GM12892 (cell line): ENCODE results near the gene MMP27.

ENCODE experiments used
- DNase-seq: peaks from one replicate; pipeline ENCODE4 v3.0.0; 2011; ENCODE audit not compliant: insufficient read length
- FAIRE-seq: peaks from 2 replicates; lab custom pipeline; 2011; peaks lifted over from hg19 to GRCh38; lab: Jason Lieb, UNC
- POLR2A ChIP-seq: IDR thresholded peaks from 2 replicates; pipeline ENCODE4 v1.6.1; 2011; ENCODE audit warnings: low read depth, low read length, control low read depth
- POLR2AphosphoS5 ChIP-seq: IDR thresholded peaks from 2 replicates; pipeline ENCODE4 v1.6.1; 2011; ENCODE audit warnings: low read depth, low read length, control low read depth
- TAF1 ChIP-seq: IDR thresholded peaks from 2 replicates; pipeline ENCODE4 v1.6.1; 2011; ENCODE audit warnings: low read depth, mild to moderate bottlenecking, control low read depth, low read length, borderline replicate concordance

Gene MMP27

GRCh38 chr11:102655547-102655946 lies 50.0 kb downstream of the MMP27 start:
- FAIRE-seq, result no peak
- no peak for DNase-seq
- no peak for TF ChIP-seq POLR2A
- TF ChIP-seq POLR2AphosphoS5, result no peak
- no peak for TF ChIP-seq TAF1

DNA sequence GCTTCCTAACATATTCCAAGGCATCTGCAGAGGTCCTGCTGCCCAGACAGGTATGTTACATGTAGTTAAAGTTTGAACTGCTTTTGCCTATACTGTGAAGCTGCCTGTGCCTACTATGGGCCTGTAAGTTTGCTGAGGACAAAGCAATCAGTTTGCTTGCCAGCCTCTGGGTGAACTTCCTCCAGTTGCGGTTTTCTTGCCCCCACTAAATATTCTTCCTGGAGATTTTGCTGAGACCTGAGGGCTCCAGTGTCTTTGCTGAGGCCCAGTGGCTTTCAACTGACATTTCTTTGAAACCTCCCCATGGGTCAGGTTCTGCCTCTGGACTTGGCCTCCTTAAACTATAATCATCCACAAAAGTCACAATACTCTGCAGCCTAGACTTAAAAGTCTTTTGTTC lies 50.8 kb downstream of the MMP27 start:
- FAIRE-seq, result no peak
- TF ChIP-seq TAF1 (no peak), POLR2AphosphoS5 (no peak), POLR2A (no peak)

GRCh38 chr11:102653744-102654291 lies 51.8 kb downstream of the MMP27 start:
- DNase-seq (no peak), FAIRE-seq (peak; percentile 94)
- no peak for TF ChIP-seq POLR2A
- no peak for TF ChIP-seq TAF1
- TF ChIP-seq POLR2AphosphoS5, result no peak; the same call in 1 of the 2 replicates

More for the DNA sequence above, 50.8 kb downstream of the MMP27 start:
- no peak for DNase-seq

DNA sequence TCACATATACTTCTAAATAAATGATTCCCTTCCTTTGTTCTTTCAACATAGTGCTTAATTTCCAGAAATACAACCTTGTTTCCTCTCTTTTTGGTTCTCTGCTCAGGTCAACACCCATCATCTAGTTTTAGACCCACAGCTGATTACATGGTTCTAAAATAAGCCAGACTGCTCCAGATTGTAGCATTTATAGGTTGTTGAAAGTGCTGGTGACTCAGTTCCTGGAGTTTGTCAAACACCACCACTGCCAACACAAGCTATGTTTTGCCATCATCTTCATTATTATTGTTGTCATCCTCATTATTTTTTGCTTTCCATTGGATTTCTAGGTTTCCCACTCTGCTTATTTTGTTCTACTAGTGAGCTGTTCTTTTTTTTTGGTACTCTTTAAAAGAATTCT lies 58.1 kb downstream of the MMP27 start:
- no peak for TF ChIP-seq POLR2A
- no peak for TF ChIP-seq POLR2AphosphoS5
- TF ChIP-seq TAF1, result no peak
- DNase-seq, result no peak
- no peak for FAIRE-seq

DNA sequence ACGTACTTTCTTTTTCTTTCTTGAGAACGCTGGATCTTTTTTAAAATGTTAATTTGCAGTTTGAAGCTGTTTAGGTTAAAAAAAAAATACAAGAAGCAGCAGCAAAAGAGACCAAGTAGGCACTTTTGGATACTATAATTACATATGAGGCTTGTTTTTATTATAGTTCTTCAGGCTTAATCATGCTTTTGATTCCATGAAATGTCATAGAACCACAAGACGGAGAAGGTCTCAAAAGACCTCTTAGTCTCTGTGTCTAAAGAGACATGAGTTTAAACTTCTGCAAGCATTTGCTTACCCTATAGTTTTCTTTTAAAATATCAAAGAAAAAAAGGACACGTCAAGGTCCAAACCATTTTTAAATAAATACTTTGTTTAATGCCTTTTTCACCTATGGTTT lies 61.6 kb downstream of the MMP27 start:
- DNase-seq, result no peak
- TF ChIP-seq POLR2A (no peak), TAF1 (no peak), POLR2AphosphoS5 (no peak)

More for the DNA sequence above, 61.6 kb downstream of the MMP27 start:
- no peak for FAIRE-seq
